Ovary (tissue), 3 donors: Measurements from ENCODE around the gene VAPB.

Experiments
- CTCF ChIP-seq, 3 donors: fragments of 450-650 bp in 2 of 3; fragments of 200-600 bp in 1 of 3; IDR thresholded peaks; one replicate each; pipeline versions ENCODE4 v1.5.1 to v1.8.0; 2016 to 2022; ENCODE audit warnings: antibody characterized with exemption in 3 of 3, mild to moderate bottlenecking in 1 of 3
- EP300 ChIP-seq: sonication (generic); formaldehyde crosslinking; IDR thresholded peaks from one replicate; pipeline ENCODE4 v1.6.1; 2017; ENCODE audit warnings: antibody characterized with exemption
- POLR2A ChIP-seq: fragments of 450-650 bp; IDR thresholded peaks from one replicate; pipeline ENCODE4 v1.6.1; 2017; ENCODE audit warnings: antibody characterized with exemption, mild to moderate bottlenecking, moderate library complexity
- donor health status: DM: no; HTN: no; CAD: no.

DNA sequence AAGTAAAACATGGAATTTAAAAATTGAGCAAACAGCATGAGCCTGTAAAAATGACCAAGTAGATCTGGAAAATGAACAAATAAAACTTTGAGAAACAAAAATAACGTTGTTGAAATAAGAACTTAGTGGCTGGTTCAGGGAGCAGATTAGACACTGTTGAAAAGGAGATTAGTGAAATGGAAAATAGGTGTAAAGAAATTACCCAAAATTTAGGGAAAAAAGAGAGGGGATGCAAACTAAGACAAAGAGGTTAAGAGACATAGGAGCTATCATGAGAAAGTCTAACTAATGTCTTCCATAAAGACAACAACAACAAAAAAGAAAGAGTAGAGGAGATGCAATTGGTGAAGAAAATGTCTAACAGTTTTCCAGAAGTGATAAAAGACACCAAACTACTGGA is 97.2 kb downstream of the VAPB start:
- TF ChIP-seq CTCF (IDR thresholded peaks at IDR 0.05) = no peak
- no peak for TF ChIP-seq POLR2A
- no peak for TF ChIP-seq EP300
